GM13976 (cell line): ENCODE data around the gene GLS.
"Not testable (repeated sequence)": the region's sequence is repeated elsewhere in the genome, so short reads cannot be mapped to it uniquely, and the experiment has no call there.

ENCODE experiments used
- DNase-seq: peaks from one replicate; pipeline ENCODE4 v3.0.0; 2012; ENCODE audit warnings: low spot score
- CTCF ChIP-seq: IDR thresholded peaks from 2 replicates; pipeline ENCODE4 v1.5.1; 2012; ENCODE audit warnings: borderline replicate concordance, mild to moderate bottlenecking; ENCODE audit not compliant: insufficient read depth; ENCODE audit errors: extremely low read depth, missing control alignments, control extremely low read depth
- in situ Hi-C: fragments of 300-500 bp; cut with MboI; formaldehyde crosslinking; loops from one replicate; pipeline ENCODE4 v1.12.0; 2022; ENCODE audit warnings: low sequenced_read_pairs, mixed read lengths, inconsistent platforms; ENCODE audit not compliant: unreplicated experiment

GLS gene

GRCh38 chr2:190863946-190864345, 16.7 kb upstream of the GLS start:
- no peak for TF ChIP-seq CTCF
- in situ Hi-C loops: no loop called here
- DNase-seq: no peak

- no peak for TF ChIP-seq CTCF
- DNase-seq: no peak
- in situ Hi-C loops: no loop called here
These were observed 16.2 kb upstream of the GLS start for GRCh38 chr2:190864375-190864774.

- no peak for TF ChIP-seq CTCF
- in situ Hi-C loops: no loop called here
- DNase-seq: no peak
These were observed 13.4 kb upstream of the GLS start for GRCh38 chr2:190867212-190867611.

GRCh38 chr2:190867832-190868231, 12.8 kb upstream of the GLS start:
- no peak for TF ChIP-seq CTCF
- in situ Hi-C loops: no loop called here
- no peak for DNase-seq

- in situ Hi-C loops: no loop called here
- TF ChIP-seq CTCF: no peak
- no peak for DNase-seq
These were observed 10.9 kb upstream of the GLS start for GRCh38 chr2:190869721-190870120.

GRCh38 chr2:190873451-190873850, 7.2 kb upstream of the GLS start:
- in situ Hi-C loops, DNase-seq: not testable (repeated sequence)

GRCh38 chr2:190875891-190876290, 4.7 kb upstream of the GLS start:
- no peak for DNase-seq
- TF ChIP-seq CTCF: no peak
- in situ Hi-C loops: no loop called here
